HCT116 (cell line): ENCODE results near the gene RMDN2. TPM values are rescaled to one million over a fixed set of nuclear protein-coding genes. Genes with fewer than 3 reads are reported as not detected.

ENCODE experiments used
- ATAC-seq: fragments of 200-7000 bp; cut with Tn5 transposase; 2 replicates; pipeline ENCODE4 v1.9.1; 2020; ENCODE audit warnings: mild to moderate bottlenecking, moderate library complexity
- BruUV-seq: library from RNA; stranded (reverse); fragments of 400-500 nt; replicated peaks from 2 replicates; lab custom pipeline; 2021; lab: Mats Ljungman, UMichigan
- CTCF ChIA-PET: fragments of 300-600 bp; sonication (Branson Sonifier 250); formaldehyde crosslinking; loops from one replicate; lab custom pipeline; 2021; ENCODE audit warnings: antibody characterized with exemption; lab: Charles Lee
- POLR2A ChIA-PET: fragments of 300-600, 350-600 bp; sonication (Branson Sonifier 250); formaldehyde crosslinking; loops from one replicate; lab custom pipeline; 2021; ENCODE audit warnings: antibody characterized with exemption; lab: Charles Lee
- RAD21 ChIA-PET, 2 experiments: fragments of 300-600 bp; sonication (Branson Sonifier 250); formaldehyde crosslinking; loops; one replicate each; lab custom pipeline; 2023; ENCODE audit warnings: low total read pairs in 2 of 2; ENCODE audit not compliant: uncharacterized antibody in 2 of 2, unreplicated experiment in 2 of 2, low non-redundant PET in 1 of 2; lab: Charles Lee
- DNase-seq: peaks from one replicate; pipeline ENCODE4 v3.0.0-alpha.2; 2010; ENCODE audit warnings: low read depth, low spot score
- H2AFZ ChIP-seq: fragments of 200-600 bp; shearing (Covaris generic), sonication (generic); 2 replicates; pipeline ENCODE4 v1.6.1; 2017; ENCODE audit warnings: low read depth, mixed run types, mixed read lengths, antibody characterized with exemption, low read length; ENCODE audit not compliant: poor library complexity, severe bottlenecking
- H3K27ac ChIP-seq: 2 replicates; pipeline ENCODE4 v1.5.1; 2012; ENCODE audit warnings: low read depth, low read length
- H3K27me3 ChIP-seq: fragments of 200-600 bp; sonication (generic); 2 replicates; pipeline ENCODE4 v1.6.1; 2016; ENCODE audit warnings: mixed run types, low read length, mixed read lengths; ENCODE audit not compliant: insufficient read depth
- H3K36me3 ChIP-seq, 2 experiments: fragments of 200-500 bp in 1 of 2; fragments of 200-600 bp in 1 of 2; sonication (Bioruptor generic) in 1 of 2; sonication (generic) in 1 of 2; 2 replicates each; pipeline versions ENCODE4 v1.5.1 to v1.6.1; 2014 to 2016; ENCODE audit warnings: low read length in 2 of 2, inconsistent platforms in 1 of 2, mixed read lengths in 1 of 2, mixed run types in 1 of 2; ENCODE audit not compliant: insufficient read depth in 2 of 2, control insufficient read depth in 1 of 2
- H3K4me1 ChIP-seq, 2 experiments: fragments of 200-600 bp in 1 of 2; sonication (generic) in 1 of 2; 2 replicates each; pipeline versions ENCODE4 v1.5.1 to v1.6.1; 2012 to 2017; ENCODE audit warnings: low read length in 2 of 2, inconsistent platforms in 1 of 2, mild to moderate bottlenecking in 1 of 2, mixed read lengths in 1 of 2, mixed run types in 1 of 2, moderate library complexity in 1 of 2; ENCODE audit not compliant: insufficient read depth in 2 of 2, control insufficient read depth in 1 of 2
- H3K4me2 ChIP-seq: fragments of 200-600 bp; sonication (generic); 2 replicates; pipeline ENCODE4 v1.6.1; 2017; ENCODE audit warnings: mixed run types, low read length, mixed read lengths
- H3K4me3 ChIP-seq, 2 experiments: fragments of 200-600 bp in 1 of 2; sonication (generic) in 1 of 2; replicated peaks in 1 of 2; 2 replicates each; pipeline ENCODE4 v1.5.1; 2011 to 2016; ENCODE audit warnings: low read length in 2 of 2, control low read depth in 1 of 2, low read depth in 1 of 2, mild to moderate bottlenecking in 1 of 2, mixed read lengths in 1 of 2, mixed run types in 1 of 2
- H3K79me2 ChIP-seq: fragments of 200-600 bp; sonication (generic); 2 replicates; pipeline ENCODE4 v1.6.1; 2017; ENCODE audit warnings: mild to moderate bottlenecking, mixed run types, low read length, moderate library complexity, mixed read lengths; ENCODE audit not compliant: insufficient read depth
- H3K9ac ChIP-seq: fragments of 200-600 bp; sonication (generic); 2 replicates; pipeline ENCODE4 v1.6.1; 2016; ENCODE audit warnings: low read length, mixed read lengths
- H3K9me2 ChIP-seq: fragments of 200-600 bp; sonication (generic), shearing (Covaris generic); 2 replicates; pipeline ENCODE4 v1.6.1; 2017; ENCODE audit warnings: mixed run types, mild to moderate bottlenecking, moderate library complexity; ENCODE audit not compliant: insufficient read depth
- H3K9me3 ChIP-seq, 2 experiments: fragments of 200-500 bp in 1 of 2; fragments of 200-600 bp in 1 of 2; sonication (Bioruptor generic) in 1 of 2; sonication (generic) in 1 of 2; 2 replicates each; pipeline ENCODE4 v1.6.1; 2014 to 2017; ENCODE audit warnings: low read length in 2 of 2, mixed read lengths in 2 of 2, inconsistent platforms in 1 of 2, low read depth in 1 of 2, mild to moderate bottlenecking in 1 of 2, mixed run types in 1 of 2, moderate library complexity in 1 of 2; ENCODE audit not compliant: control insufficient read depth in 1 of 2, insufficient read depth in 1 of 2
- H4K20me1 ChIP-seq: fragments of 200-600 bp; sonication (generic), shearing (Covaris generic); 2 replicates; pipeline ENCODE4 v1.6.1; 2017; ENCODE audit warnings: mixed run types, mild to moderate bottlenecking, moderate library complexity; ENCODE audit not compliant: insufficient read depth
- CBX3 ChIP-seq: IDR thresholded peaks from 2 replicates; pipeline ENCODE4 v1.6.1; 2012; ENCODE audit warnings: low read depth
- EGR1 ChIP-seq: IDR thresholded peaks from 2 replicates; pipeline ENCODE4 v1.6.1; 2012; ENCODE audit warnings: low read depth
- ELF1 ChIP-seq: IDR thresholded peaks from 2 replicates; pipeline ENCODE4 v1.6.1; 2012; ENCODE audit warnings: low read depth, borderline replicate concordance
- EZH2 ChIP-seq: fragments of 200-600 bp; sonication (generic); IDR thresholded peaks from 2 replicates; pipeline ENCODE4 v1.6.1; 2017; ENCODE audit warnings: antibody characterized with exemption, mixed run types
- EZH2phosphoT487 ChIP-seq: fragments of 200-600 bp; IDR thresholded peaks from 2 replicates; pipeline ENCODE4 v1.6.1; 2018; ENCODE audit warnings: antibody characterized with exemption, borderline replicate concordance
- FOSL1 ChIP-seq: IDR thresholded peaks from 2 replicates; pipeline ENCODE4 v1.6.1; 2012; ENCODE audit warnings: low read depth
- JUND ChIP-seq: IDR thresholded peaks from 2 replicates; pipeline ENCODE4 v1.6.1; 2012
- MAX ChIP-seq: IDR thresholded peaks from 2 replicates; pipeline ENCODE4 v1.6.1; 2012
- POLR2A ChIP-seq: IDR thresholded peaks from 2 replicates; pipeline ENCODE4 v1.7.0; 2011; ENCODE audit warnings: borderline replicate concordance; ENCODE audit not compliant: insufficient read depth, insufficient read length; ENCODE audit errors: extremely low read depth
- POLR2AphosphoS5 ChIP-seq: IDR thresholded peaks from 2 replicates; pipeline ENCODE4 v1.6.1; 2011; ENCODE audit warnings: mild to moderate bottlenecking, low read depth, low read length, moderate library complexity
- RAD21 ChIP-seq: IDR thresholded peaks from 2 replicates; pipeline ENCODE4 v1.6.1; 2012; ENCODE audit warnings: low read depth, mild to moderate bottlenecking
- REST ChIP-seq: IDR thresholded peaks from 2 replicates; pipeline ENCODE4 v1.6.1; 2012; ENCODE audit warnings: low read depth
- SIN3A ChIP-seq: IDR thresholded peaks from 2 replicates; pipeline ENCODE4 v1.6.1; 2012; ENCODE audit warnings: low read depth
- SP1 ChIP-seq: IDR thresholded peaks from 2 replicates; pipeline ENCODE4 v1.6.1; 2012; ENCODE audit warnings: low read depth
- SRF ChIP-seq: IDR thresholded peaks from 2 replicates; pipeline ENCODE4 v1.6.1; 2012; ENCODE audit warnings: low read depth
- TCF7L2 ChIP-seq: IDR thresholded peaks from 2 replicates; pipeline ENCODE4 v1.7.0; 2011; ENCODE audit warnings: borderline replicate concordance, inconsistent platforms; ENCODE audit not compliant: insufficient read depth, insufficient read length; ENCODE audit errors: extremely low read depth
- ZBTB33 ChIP-seq: IDR thresholded peaks from 2 replicates; pipeline ENCODE4 v1.6.1; 2011; ENCODE audit warnings: mild to moderate bottlenecking, low read length, moderate library complexity; ENCODE audit not compliant: insufficient replicate concordance; ENCODE audit errors: extremely low read depth
- ZFX ChIP-seq: fragments of 450-650 bp; IDR thresholded peaks from 2 replicates; pipeline ENCODE4 v1.6.1; 2017
- intact Hi-C: fragments of 100-400 bp; cut with micrococcal nuclease; formaldehyde crosslinking; loops from 2 replicates; pipeline ENCODE4 v1.10.0; 2022
- total RNA-seq: library from RNA; stranded (reverse); gene quantifications from one replicate; pipeline ENCODE4 v1.2.1, GENCODE V29; 2021; ENCODE audit not compliant: unreplicated experiment
- TF ChIP-seq, protein P1 (sequence below), 3 experiments: fragments of 200-600 bp in 1 of 3; sonication (generic) in 1 of 3; IDR thresholded peaks in 2 of 3; conservative IDR thresholded peaks in 1 of 3; 2 replicates each; pipeline ENCODE4 v1.5.1; 2012 to 2017; ENCODE audit warnings: low read depth in 2 of 3, low read length in 2 of 3, antibody characterized with exemption in 1 of 3, borderline replicate concordance in 1 of 3, control low read depth in 1 of 3, mild to moderate bottlenecking in 1 of 3, mixed read lengths in 1 of 3, mixed run types in 1 of 3, moderate library complexity in 1 of 3; ENCODE audit not compliant: insufficient read depth in 1 of 3
- TF ChIP-seq, protein P2 (sequence below): IDR thresholded peaks from 2 replicates; pipeline ENCODE4 v1.6.1; 2012

The RMDN2 gene
- total RNA-seq, 1 experiment from 2014 or later: 4.5 TPM

DNA sequence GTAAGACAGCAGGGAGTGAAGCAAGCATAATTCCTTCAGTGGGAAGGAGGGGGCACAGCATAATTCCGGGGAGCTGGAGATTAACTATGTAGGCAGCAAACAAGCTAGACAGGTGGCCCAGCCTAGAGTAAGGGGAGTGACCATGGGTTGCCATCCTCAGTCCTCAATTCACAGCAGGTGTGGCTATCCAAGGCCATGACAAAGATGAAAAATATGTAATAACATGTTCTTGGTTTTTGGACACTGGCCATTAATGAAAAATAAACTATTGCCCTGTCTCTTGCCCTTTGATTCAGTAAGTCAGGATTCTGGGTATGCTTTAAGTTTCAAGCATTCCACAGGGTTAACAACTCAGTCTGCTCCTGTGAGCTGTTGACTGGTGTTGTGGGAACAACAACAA lies 85.9 kb downstream of the RMDN2 start:
- ChIA-PET CTCF (no interaction called here), POLR2A (no interaction called here), RAD21 (no interaction called here)
- Histone ChIP-seq H3K27me3 (no peaks in the 10 kb centered on the region), H3K9me2 (no peaks in the 10 kb centered on the region), H2AFZ (no peak overlapping the region), H3K4me2 (no peak overlapping the region), H3K9me3 (no peaks in the 10 kb centered on the region), H3K79me2 (no peaks in the 10 kb centered on the region), H3K27ac (no peak overlapping the region), H3K36me3 (no peaks in the 10 kb centered on the region), H3K9ac (no peak overlapping the region), H3K4me3 (no peak overlapping the region), H3K4me1 (peaks cover 0 to 5% of the 10 kb centered on the region in 2 experiments; a peak in 1 of 4 replicates), H4K20me1 (no peaks in the 10 kb centered on the region)
- no TSS peak for BruUV-seq
- intact Hi-C loops: no loop called here
- DNase-seq (no peak), ATAC-seq (no peak)
- TF ChIP-seq ZFX: no peak
- TF ChIP-seq FOSL1: no peak
- TF ChIP-seq TCF7L2: no peak
- no peak for TF ChIP-seq REST
- no peak for TF ChIP-seq ZBTB33
- no peak for TF ChIP-seq CBX3
- TF ChIP-seq POLR2A: no peak
- TF ChIP-seq, protein P1, sequence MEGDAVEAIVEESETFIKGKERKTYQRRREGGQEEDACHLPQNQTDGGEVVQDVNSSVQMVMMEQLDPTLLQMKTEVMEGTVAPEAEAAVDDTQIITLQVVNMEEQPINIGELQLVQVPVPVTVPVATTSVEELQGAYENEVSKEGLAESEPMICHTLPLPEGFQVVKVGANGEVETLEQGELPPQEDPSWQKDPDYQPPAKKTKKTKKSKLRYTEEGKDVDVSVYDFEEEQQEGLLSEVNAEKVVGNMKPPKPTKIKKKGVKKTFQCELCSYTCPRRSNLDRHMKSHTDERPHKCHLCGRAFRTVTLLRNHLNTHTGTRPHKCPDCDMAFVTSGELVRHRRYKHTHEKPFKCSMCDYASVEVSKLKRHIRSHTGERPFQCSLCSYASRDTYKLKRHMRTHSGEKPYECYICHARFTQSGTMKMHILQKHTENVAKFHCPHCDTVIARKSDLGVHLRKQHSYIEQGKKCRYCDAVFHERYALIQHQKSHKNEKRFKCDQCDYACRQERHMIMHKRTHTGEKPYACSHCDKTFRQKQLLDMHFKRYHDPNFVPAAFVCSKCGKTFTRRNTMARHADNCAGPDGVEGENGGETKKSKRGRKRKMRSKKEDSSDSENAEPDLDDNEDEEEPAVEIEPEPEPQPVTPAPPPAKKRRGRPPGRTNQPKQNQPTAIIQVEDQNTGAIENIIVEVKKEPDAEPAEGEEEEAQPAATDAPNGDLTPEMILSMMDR (IDR thresholded peaks at IDR 0.05 in 2 of 3, conservative IDR thresholded peaks at IDR 0.05 in 1 of 3; ENCODE audit: borderline replicate concordance in 1 of 3, insufficient read depth in 1 of 3, low read depth in 2 of 3, low read length in 2 of 3): no peak
- no peak for TF ChIP-seq EZH2
- TF ChIP-seq MAX: no peak
- TF ChIP-seq SIN3A: no peak
- no peak for TF ChIP-seq SP1
- no peak for TF ChIP-seq SRF
- no peak for TF ChIP-seq JUND
- no peak for TF ChIP-seq EZH2phosphoT487
- TF ChIP-seq EGR1: no peak
- no peak for TF ChIP-seq ELF1
- TF ChIP-seq POLR2AphosphoS5: no peak
- TF ChIP-seq RAD21: no peak
- TF ChIP-seq, protein P2, sequence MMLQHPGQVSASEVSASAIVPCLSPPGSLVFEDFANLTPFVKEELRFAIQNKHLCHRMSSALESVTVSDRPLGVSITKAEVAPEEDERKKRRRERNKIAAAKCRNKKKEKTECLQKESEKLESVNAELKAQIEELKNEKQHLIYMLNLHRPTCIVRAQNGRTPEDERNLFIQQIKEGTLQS: no peak
